ENCODE data around the gene OR10A6. TPM values are rescaled to one million over a fixed set of nuclear protein-coding genes. Genes with fewer than 3 reads are reported as not detected.

The OR10A6 gene
- polyA plus RNA-seq, 1 experiment: 0.07 TPM

- POLR2A ChIA-PET: no interaction called here
- CTCF ChIA-PET: no interaction called here
- no peak for DNase-seq (ENCODE audit: low read depth)
Measured at GRCh38 chr11:7941608-7942007, 10.5 kb upstream of the OR10A6 start, which contains the start of gene OR10A3. TSS of gene OR10A3 (minus strand) at chr11:7941708. CDS start at chr11:7939520, 2,188 bp downstream.

GRCh38 chr11:7941146-7941545 lies 10.1 kb upstream of the OR10A6 start:
- CTCF ChIA-PET: no interaction called here
- no peaks in the 10 kb centered on the region for H3K27me3 ChIP-seq (ENCODE audit: control insufficient read depth, insufficient read depth, low read length)
- TF ChIP-seq CTCF (IDR thresholded peaks at IDR 0.05; ENCODE audit: insufficient read depth, low read depth, low read length): no peak
- DNase-seq (ENCODE audit: low read depth): no peak
- H3K36me3 ChIP-seq (ENCODE audit: control insufficient read depth, insufficient read depth, low read length): no peaks in the 10 kb centered on the region
- no peak overlapping the region for H3K4me3 ChIP-seq (ENCODE audit: low read depth, low read length)
- POLR2A ChIA-PET: no interaction called here

More at GRCh38 chr11:7941608-7942007, 10.5 kb upstream of the OR10A6 start, which contains the start of gene OR10A3:
- Histone ChIP-seq H3K27me3 (ENCODE audit: control insufficient read depth, insufficient read depth, low read length) (no peaks in the 10 kb centered on the region), H3K4me3 (ENCODE audit: low read depth, low read length) (no peak within 1 kb of the TSS), H3K36me3 (ENCODE audit: control insufficient read depth, insufficient read depth, low read length) (no peaks in the 10 kb centered on the region)
- TF ChIP-seq CTCF (IDR thresholded peaks at IDR 0.05; ENCODE audit: insufficient read depth, low read depth, low read length): no peak

- no peak for DNase-seq (ENCODE audit: low read depth)
- Histone ChIP-seq H3K36me3 (ENCODE audit: control insufficient read depth, insufficient read depth, low read length) (no peaks in the 10 kb centered on the region), H3K27me3 (ENCODE audit: control insufficient read depth, insufficient read depth, low read length) (no peaks in the 10 kb centered on the region), H3K4me3 (ENCODE audit: low read depth, low read length) (no peak overlapping the region)
- CTCF ChIA-PET: interaction anchor here (1.0 kb wide), 1 partner anchor 11 kb away, joined by 3 read pairs; no protein-coding TSS in a partner anchor
- TF ChIP-seq CTCF (IDR thresholded peaks at IDR 0.05; ENCODE audit: insufficient read depth, low read depth, low read length): no peak
- POLR2A ChIA-PET: no interaction called here
Measured at GRCh38 chr11:7936615-7937014, 5.5 kb upstream of the OR10A6 start.

DNA sequence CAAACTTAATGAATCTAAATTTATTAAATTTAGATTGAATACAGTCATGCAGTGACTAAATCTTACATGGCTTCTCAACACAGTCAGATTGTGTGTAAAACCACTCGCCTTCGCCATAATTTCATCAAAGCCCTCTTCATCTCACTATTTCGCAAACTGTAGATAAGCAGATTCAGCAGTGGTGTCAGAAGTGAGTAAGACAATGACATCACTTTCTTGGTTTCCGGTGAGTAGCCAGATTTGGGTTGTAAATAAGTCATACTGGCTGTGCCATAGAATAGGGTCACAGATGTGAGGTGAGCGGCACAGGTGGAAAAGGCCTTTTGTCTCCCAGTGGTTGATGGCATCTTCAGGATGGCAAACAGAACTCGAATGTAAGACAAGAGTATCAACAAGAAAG lies 3.4 kb downstream of the OR10A6 start:
- POLR2A ChIA-PET: no interaction called here
- TF ChIP-seq CTCF (IDR thresholded peaks at IDR 0.05; ENCODE audit: insufficient read depth, low read depth, low read length): no peak
- no peaks in the 10 kb centered on the region for H3K27me3 ChIP-seq (ENCODE audit: control insufficient read depth, insufficient read depth, low read length)
- no peak for DNase-seq (ENCODE audit: low read depth)
- H3K36me3 ChIP-seq (ENCODE audit: control insufficient read depth, insufficient read depth, low read length): no peaks in the 10 kb centered on the region
- no peak overlapping the region for H3K4me3 ChIP-seq (ENCODE audit: low read depth, low read length)
- CTCF ChIA-PET: no interaction called here

DNA sequence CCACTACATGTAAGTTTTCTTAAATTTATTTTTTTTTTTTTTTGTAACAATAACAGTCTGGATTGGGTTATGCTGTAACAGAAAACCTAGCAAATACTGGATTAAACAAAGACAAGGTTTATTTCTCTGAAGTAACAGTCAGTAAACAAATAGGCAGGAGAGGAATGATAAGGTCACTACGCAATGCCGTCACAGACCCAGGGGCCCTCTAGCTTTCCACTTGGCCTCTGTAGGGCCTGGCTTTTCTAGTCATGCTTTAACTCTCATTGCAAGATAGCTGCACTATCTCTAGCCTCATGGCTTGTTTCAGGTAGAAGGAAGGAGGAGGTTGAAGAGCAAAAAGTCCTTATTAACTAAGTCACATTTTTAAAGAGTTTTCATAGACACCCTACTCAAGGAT lies 6.5 kb downstream of the OR10A6 start:
- no peak for TF ChIP-seq CTCF (IDR thresholded peaks at IDR 0.05; ENCODE audit: insufficient read depth, low read depth, low read length)
- Histone ChIP-seq H3K4me3 (ENCODE audit: low read depth, low read length) (no peak overlapping the region), H3K36me3 (ENCODE audit: control insufficient read depth, insufficient read depth, low read length) (no peaks in the 10 kb centered on the region), H3K27me3 (ENCODE audit: control insufficient read depth, insufficient read depth, low read length) (no peaks in the 10 kb centered on the region)
- CTCF ChIA-PET: interaction anchor here (0.7 to 0.8 kb wide), 4 partner anchors 16 to 237 kb away, joined by 3 to 5 read pairs (median 4); no protein-coding TSS in a partner anchor
- no peak for DNase-seq (ENCODE audit: low read depth)
- POLR2A ChIA-PET: interaction anchor here (0.7 kb wide), 1 partner anchor 14 kb away, joined by 5 read pairs; no protein-coding TSS in a partner anchor
